Osteoblast (primary cell): ENCODE results near the gene EPHB2. TPM values are rescaled to one million over a fixed set of nuclear protein-coding genes. Genes with fewer than 3 reads are reported as not detected.
"Not testable (repeated sequence)": the region's sequence is repeated elsewhere in the genome, so short reads cannot be mapped to it uniquely, and the experiment has no call there.

ENCODE experiments used
- DNase-seq: peaks from one replicate; pipeline ENCODE4 v3.0.0; 2011; ENCODE audit warnings: low spot score, mixed read lengths; ENCODE audit not compliant: insufficient read length; ENCODE audit errors: missing footprints
- H2AFZ ChIP-seq: 2 replicates; pipeline ENCODE4 v1.6.0; 2011; ENCODE audit warnings: mild to moderate bottlenecking, low read length
- H3K27ac ChIP-seq: 2 replicates; pipeline ENCODE4 v1.5.1; 2011; ENCODE audit warnings: mild to moderate bottlenecking, low read depth, low read length, moderate library complexity
- H3K27me3 ChIP-seq: 2 replicates; pipeline ENCODE4 v1.6.0; 2012; ENCODE audit warnings: mild to moderate bottlenecking, control low read depth, inconsistent platforms, low read length, moderate library complexity; ENCODE audit not compliant: insufficient read depth
- H3K36me3 ChIP-seq: 2 replicates; pipeline ENCODE4 v1.5.1; 2011; ENCODE audit warnings: mild to moderate bottlenecking, low read length, control low read depth, moderate library complexity; ENCODE audit not compliant: insufficient read depth
- H3K4me1 ChIP-seq: 2 replicates; pipeline ENCODE4 v1.5.1; 2011; ENCODE audit warnings: mild to moderate bottlenecking, low read length, control low read depth, moderate library complexity; ENCODE audit not compliant: insufficient read depth
- H3K4me2 ChIP-seq: 2 replicates; pipeline ENCODE4 v1.6.0; 2011; ENCODE audit warnings: mild to moderate bottlenecking, low read length; ENCODE audit not compliant: insufficient read depth
- H3K4me3 ChIP-seq: fragments of 200-600 bp; sonication (generic); 3 replicates; pipeline ENCODE4 v1.5.1; 2012; ENCODE audit warnings: mild to moderate bottlenecking, low read length, inconsistent platforms; ENCODE audit not compliant: insufficient read depth
- H3K79me2 ChIP-seq: 2 replicates; pipeline ENCODE4 v1.6.0; 2012; ENCODE audit warnings: mild to moderate bottlenecking, low read length, control low read depth, inconsistent platforms; ENCODE audit not compliant: insufficient read depth
- H3K9me3 ChIP-seq: 2 replicates; pipeline ENCODE4 v1.5.1; 2011; ENCODE audit warnings: low read depth, low read length, control low read depth
- H4K20me1 ChIP-seq: 2 replicates; pipeline ENCODE4 v1.6.0; 2012; ENCODE audit warnings: mild to moderate bottlenecking, low read length, control low read depth; ENCODE audit not compliant: insufficient read depth
- CTCF ChIP-seq: IDR thresholded peaks from 2 replicates; pipeline ENCODE4 v1.5.1; 2011; ENCODE audit warnings: mild to moderate bottlenecking, low read depth, low read length, moderate library complexity; ENCODE audit errors: extremely low read depth
- total RNA-seq: library from RNA; depleted of rRNA; stranded (reverse); fragments of >200 nt; gene quantifications from 2 replicates; pipeline ENCODE4 v1.2.3, GENCODE V29; 2012

EPHB2 gene
- total RNA-seq, 1 donor = 8.7 TPM

DNA sequence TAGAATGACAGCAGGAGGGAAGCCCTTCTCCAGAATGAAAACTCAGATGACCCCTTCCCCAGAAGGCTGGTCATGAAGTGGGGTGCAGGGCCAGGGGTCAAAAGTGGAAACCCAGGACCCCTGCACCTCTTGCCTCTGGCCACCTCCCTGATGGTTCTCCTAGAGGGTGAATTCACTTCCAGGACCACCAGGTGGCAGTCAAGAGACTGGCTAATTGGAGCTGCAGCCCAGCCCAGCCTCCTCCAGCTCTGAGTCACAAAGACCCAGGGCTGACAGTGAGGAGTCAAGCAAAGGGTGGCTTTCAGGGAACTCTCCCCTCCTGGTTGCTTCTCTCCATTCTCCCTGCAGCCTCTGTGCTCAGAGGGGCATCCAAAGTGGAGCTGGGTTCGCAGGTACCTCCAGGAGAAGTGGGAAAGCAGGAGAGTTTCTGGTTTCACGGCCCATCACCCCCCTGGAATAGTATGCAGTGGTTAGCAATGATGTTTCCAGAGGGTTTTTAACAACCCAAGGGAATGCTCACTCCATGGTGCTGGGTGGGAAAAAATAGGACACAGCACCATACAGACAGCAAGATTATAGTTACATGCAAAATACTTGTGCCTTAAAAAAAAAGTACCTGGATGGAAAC is 6.1 kb upstream of the EPHB2 start:
- peak; percentile 91 for TF ChIP-seq CTCF
- no peaks in the 10 kb centered on the region for H4K20me1 ChIP-seq
- H3K9me3 ChIP-seq = no peaks in the 10 kb centered on the region
- H3K4me1 ChIP-seq = no peaks in the 10 kb centered on the region
- H3K36me3 ChIP-seq = no peaks in the 10 kb centered on the region
- no peaks in the 10 kb centered on the region for H3K79me2 ChIP-seq
- H3K4me3 ChIP-seq = no peak overlapping the region
- H3K27me3 ChIP-seq = peaks cover 3% of the 10 kb centered on the region
- peak; percentile 96 for DNase-seq
- H3K27ac ChIP-seq = no peak overlapping the region
- H3K4me2 ChIP-seq = no peak overlapping the region
- H2AFZ ChIP-seq = no peak overlapping the region

GRCh38 chr1:22705586-22705985 is 5.1 kb upstream of the EPHB2 start:
- no peak for TF ChIP-seq CTCF
- no peak for DNase-seq

DNA sequence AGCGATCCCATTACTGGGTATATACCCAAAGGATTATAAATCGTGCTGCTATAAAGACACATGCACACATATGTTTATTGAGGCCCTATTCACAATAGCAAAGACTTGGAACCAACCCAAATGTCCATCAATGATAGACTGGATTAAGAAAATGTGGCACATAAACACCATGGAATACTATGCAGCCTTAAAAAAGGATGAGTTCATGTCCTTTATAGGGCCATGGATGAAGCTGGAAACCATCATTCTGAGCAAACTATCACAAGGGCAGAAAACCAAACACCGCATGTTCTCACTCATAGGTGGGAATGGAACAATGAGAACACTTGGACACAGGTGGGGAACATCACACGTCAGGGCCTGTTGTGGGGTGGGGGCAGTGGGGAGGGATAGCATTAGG is 4.5 kb upstream of the EPHB2 start:
- not testable (repeated sequence) for H3K36me3 ChIP-seq, H3K9me3 ChIP-seq, H2AFZ ChIP-seq, DNase-seq, H3K27me3 ChIP-seq, H4K20me1 ChIP-seq, H3K4me2 ChIP-seq, H3K27ac ChIP-seq, H3K4me3 ChIP-seq, H3K79me2 ChIP-seq, H3K4me1 ChIP-seq

More at GRCh38 chr1:22705586-22705985, 5.1 kb upstream of the EPHB2 start:
- H4K20me1 ChIP-seq = no peaks in the 10 kb centered on the region
- no peak overlapping the region for H3K4me2 ChIP-seq
- no peaks in the 10 kb centered on the region for H3K9me3 ChIP-seq
- no peaks in the 10 kb centered on the region for H3K79me2 ChIP-seq
- H3K36me3 ChIP-seq = no peaks in the 10 kb centered on the region
- no peak overlapping the region for H3K27ac ChIP-seq
- no peak overlapping the region for H2AFZ ChIP-seq
- peaks cover 4% of the 10 kb centered on the region for H3K4me1 ChIP-seq
- no peak overlapping the region for H3K4me3 ChIP-seq
- peaks cover 3% of the 10 kb centered on the region for H3K27me3 ChIP-seq

GRCh38 chr1:22708777-22709176 is 1.9 kb upstream of the EPHB2 start:
- DNase-seq = no peak
- H3K4me2 ChIP-seq = no peak overlapping the region
- TF ChIP-seq CTCF = no peak
- no peaks in the 10 kb centered on the region for H3K36me3 ChIP-seq
- H4K20me1 ChIP-seq = peaks cover 6% of the 10 kb centered on the region
- no peaks in the 10 kb centered on the region for H3K9me3 ChIP-seq
- peaks cover 9% of the 10 kb centered on the region for H3K27me3 ChIP-seq
- H3K27ac ChIP-seq = no peak overlapping the region
- H3K79me2 ChIP-seq = no peaks in the 10 kb centered on the region
- H2AFZ ChIP-seq = no peak overlapping the region
- H3K4me1 ChIP-seq = peaks cover 11% of the 10 kb centered on the region
- H3K4me3 ChIP-seq = no peak overlapping the region
